Right lobe of liver (tissue), 6 donors: ENCODE data around the gene RIMBP2. TPM values are rescaled to one million over a fixed set of nuclear protein-coding genes. Genes with fewer than 3 reads are reported as not detected.

ENCODE experiments used
- ATAC-seq, 4 donors: fragments of 200-7000 bp; cut with Tn5 transposase; one replicate each; pipeline ENCODE4 v1.9.1; 2020; ENCODE audit warnings: mild to moderate bottlenecking in 4 of 4, moderate library complexity in 4 of 4
- DNase-seq, 3 donors: peaks; one replicate each; pipeline ENCODE4 v3.0.0-alpha.2; 2020
- H3K27ac ChIP-seq, 3 donors: fragments of 200-600 bp; one replicate each; pipeline ENCODE4 v1.8.0; 2022
- H3K27me3 ChIP-seq, 2 donors: fragments of 200-600 bp; one replicate each; pipeline ENCODE4 v1.8.0; 2022
- H3K36me3 ChIP-seq, 4 donors: fragments of 200-600 bp; sonication (generic) in 1 of 4; one replicate each; pipeline versions ENCODE4 v1.5.1 to v1.8.0; 2017 to 2022; ENCODE audit warnings: control low read depth in 1 of 4
- H3K4me1 ChIP-seq, 4 donors: fragments of 200-600 bp; sonication (generic) in 1 of 4; one replicate each; pipeline versions ENCODE4 v1.5.1 to v1.8.0; 2017 to 2022; ENCODE audit warnings: control low read depth in 1 of 4
- H3K4me3 ChIP-seq, 3 donors: fragments of 200-600 bp; one replicate each; pipeline ENCODE4 v1.8.0; 2022
- H3K9me3 ChIP-seq, 4 donors: fragments of 200-600 bp; sonication (generic) in 1 of 4; one replicate each; pipeline versions ENCODE4 v1.5.1 to v1.8.0; 2017 to 2022; ENCODE audit warnings: control low read depth in 1 of 4
- POLR2A ChIP-seq: fragments of 450-650 bp; IDR thresholded peaks from one replicate; pipeline ENCODE4 v1.6.1; 2017; ENCODE audit warnings: antibody characterized with exemption, mild to moderate bottlenecking
- WGBS: methylation state at CpG from one replicate; pipeline ENCODE4 v1.1.6; 2018; ENCODE audit warnings: low coverage, low lambda C conversion rate; ENCODE audit not compliant: insufficient coverage; ENCODE audit errors: missing lambda C conversion rate; 5-methylcytosine and 5-hydroxymethylcytosine counted together
- intact Hi-C, 2 donors: fragments of 100-400 bp; cut with DNase I; formaldehyde crosslinking; loops; one replicate each; pipeline versions ENCODE4 v1.11.2 to v1.14.1; 2022
- total RNA-seq, 6 experiments: library from RNA; depleted of rRNA in 2 of 6; stranded (reverse); fragments of >200 nt in 2 of 6; fragmentation: NEBNext Ultra II Directional in 3 of 6; extraction: Animal tissue kit (Norgen Biotek cat#: 25700) in 3 of 6; gene quantifications; one replicate each; pipeline versions ENCODE4 v1.1.0 to v1.2.4, GENCODE V29; 2016 to 2023
- TF ChIP-seq, protein P1 (sequence below), 4 donors: fragments of 200-600 bp in 3 of 4; fragments of 450-650 bp in 1 of 4; IDR thresholded peaks; one replicate each; pipeline versions ENCODE4 v1.5.1 to v1.8.0; 2016 to 2022; ENCODE audit warnings: antibody characterized with exemption in 4 of 4, mild to moderate bottlenecking in 2 of 4
- donor health status: DM: no; HTN: yes; CAD: no.
- donor health status: DM: no; HTN: no; CAD: no.
- donor health status: DM: no; HTN: no; CAD: no.
- donor health status: DM: no; HTN: yes; CAD: no.
- donor health status: DM: no; HTN: yes; CAD: no.

RIMBP2 gene
- total RNA-seq, 6 experiments from 2014 or later: 0.04 to 0.19 TPM; not detected in 4

DNA sequence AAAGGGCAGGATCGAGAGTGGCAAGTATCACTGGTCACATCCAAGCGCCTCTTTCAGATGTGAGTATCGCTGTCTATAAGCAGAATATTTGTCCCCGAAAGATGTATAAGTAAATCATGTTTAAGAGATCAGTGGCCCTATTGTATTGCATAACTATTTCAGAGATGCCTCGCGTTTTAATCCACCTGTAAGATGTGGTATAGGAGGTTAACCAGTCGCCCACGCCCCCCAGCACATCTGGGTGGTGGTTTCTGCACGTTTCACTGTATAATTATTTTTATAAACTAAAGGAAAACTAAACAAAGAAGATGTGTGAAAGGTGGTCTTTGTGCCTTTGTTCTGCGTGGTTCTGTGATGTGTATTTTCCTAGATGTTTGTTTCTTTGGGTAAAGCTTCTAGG lies 28.9 kb downstream of the RIMBP2 start:
- ATAC-seq (no peak), DNase-seq (no peak)
- Histone ChIP-seq H3K4me1 (no peaks in the 10 kb centered on the region), H3K27ac (no peak overlapping the region), H3K4me3 (no peak overlapping the region), H3K9me3 (no peaks in the 10 kb centered on the region), H3K27me3 (no peaks in the 10 kb centered on the region), H3K36me3 (no peaks in the 10 kb centered on the region)
- intact Hi-C loops: no loop called here
- TF ChIP-seq POLR2A: no peak
- TF ChIP-seq, protein P1, sequence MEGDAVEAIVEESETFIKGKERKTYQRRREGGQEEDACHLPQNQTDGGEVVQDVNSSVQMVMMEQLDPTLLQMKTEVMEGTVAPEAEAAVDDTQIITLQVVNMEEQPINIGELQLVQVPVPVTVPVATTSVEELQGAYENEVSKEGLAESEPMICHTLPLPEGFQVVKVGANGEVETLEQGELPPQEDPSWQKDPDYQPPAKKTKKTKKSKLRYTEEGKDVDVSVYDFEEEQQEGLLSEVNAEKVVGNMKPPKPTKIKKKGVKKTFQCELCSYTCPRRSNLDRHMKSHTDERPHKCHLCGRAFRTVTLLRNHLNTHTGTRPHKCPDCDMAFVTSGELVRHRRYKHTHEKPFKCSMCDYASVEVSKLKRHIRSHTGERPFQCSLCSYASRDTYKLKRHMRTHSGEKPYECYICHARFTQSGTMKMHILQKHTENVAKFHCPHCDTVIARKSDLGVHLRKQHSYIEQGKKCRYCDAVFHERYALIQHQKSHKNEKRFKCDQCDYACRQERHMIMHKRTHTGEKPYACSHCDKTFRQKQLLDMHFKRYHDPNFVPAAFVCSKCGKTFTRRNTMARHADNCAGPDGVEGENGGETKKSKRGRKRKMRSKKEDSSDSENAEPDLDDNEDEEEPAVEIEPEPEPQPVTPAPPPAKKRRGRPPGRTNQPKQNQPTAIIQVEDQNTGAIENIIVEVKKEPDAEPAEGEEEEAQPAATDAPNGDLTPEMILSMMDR (IDR thresholded peaks at IDR 0.05): no peak
- WGBS: 58% methylated on average over 10 of the region's 10 CpGs

DNA sequence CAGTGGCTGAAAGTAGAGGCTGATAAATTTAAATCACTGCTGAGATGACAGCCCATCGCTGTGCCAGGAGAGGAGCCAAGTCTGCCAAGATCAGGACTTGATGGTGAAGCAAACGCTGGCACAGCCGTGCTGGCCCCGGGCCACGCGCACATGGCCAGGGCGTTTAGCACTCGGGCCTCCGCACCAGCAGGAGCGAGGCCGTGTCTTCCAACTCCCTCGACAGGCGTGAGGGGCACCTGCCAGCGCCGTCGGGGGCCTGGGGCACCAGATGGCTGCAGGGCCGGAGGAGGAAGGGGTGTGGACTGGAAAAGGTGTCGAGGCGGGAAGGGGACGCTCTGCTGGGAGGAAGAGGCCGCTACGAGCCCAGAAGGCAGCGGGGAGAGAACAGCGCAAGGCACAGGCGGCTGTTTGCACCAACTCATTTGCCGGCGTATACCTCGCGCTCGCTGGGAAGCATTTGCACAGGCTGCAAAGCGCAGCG lies 29.5 kb downstream of the RIMBP2 start:
- Histone ChIP-seq H3K4me3 (no peak overlapping the region), H3K9me3 (no peaks in the 10 kb centered on the region), H3K36me3 (no peaks in the 10 kb centered on the region), H3K27me3 (no peaks in the 10 kb centered on the region), H3K27ac (no peak overlapping the region), H3K4me1 (no peaks in the 10 kb centered on the region)
- TF ChIP-seq, protein P1 (IDR thresholded peaks at IDR 0.05): no peak
- no peak for TF ChIP-seq POLR2A
- DNase-seq: no peak
- intact Hi-C loops: no loop called here
- peak in 2 of 4 donors; percentile 44 to 81 for ATAC-seq
- WGBS: 57% methylated on average over 14 of the region's 32 CpGs

DNA sequence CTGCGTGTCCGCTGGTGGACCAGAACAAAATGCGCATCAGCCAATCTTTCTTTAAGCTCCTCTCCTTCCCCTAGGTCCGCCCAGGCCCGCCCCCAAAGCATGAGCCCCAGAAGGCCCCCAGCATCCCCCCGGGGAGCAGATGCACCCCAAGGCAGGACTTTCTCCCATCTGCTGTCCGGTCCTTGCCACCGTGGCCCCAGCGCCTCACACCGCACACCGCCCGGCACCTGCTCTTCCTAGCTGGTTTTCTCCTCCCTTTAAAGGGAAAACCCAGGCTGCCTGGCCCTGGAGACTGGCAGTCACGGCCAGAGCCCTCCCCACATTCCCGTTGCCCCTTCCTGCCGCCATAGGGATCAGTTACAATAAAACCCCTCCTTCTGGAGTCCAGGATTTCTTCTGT lies 30.2 kb downstream of the RIMBP2 start:
- no peak for DNase-seq
- no peak for ATAC-seq
- 48% methylated on average over 9 of the region's 15 CpGs for WGBS
- TF ChIP-seq POLR2A: no peak
- TF ChIP-seq, protein P1 (IDR thresholded peaks at IDR 0.05): no peak
- H3K4me1 ChIP-seq: no peaks in the 10 kb centered on the region
- H3K4me3 ChIP-seq: no peak overlapping the region
- intact Hi-C loops: no loop called here
- H3K9me3 ChIP-seq: no peaks in the 10 kb centered on the region
- H3K36me3 ChIP-seq: no peaks in the 10 kb centered on the region
- H3K27me3 ChIP-seq: no peaks in the 10 kb centered on the region
- no peak overlapping the region for H3K27ac ChIP-seq

DNA sequence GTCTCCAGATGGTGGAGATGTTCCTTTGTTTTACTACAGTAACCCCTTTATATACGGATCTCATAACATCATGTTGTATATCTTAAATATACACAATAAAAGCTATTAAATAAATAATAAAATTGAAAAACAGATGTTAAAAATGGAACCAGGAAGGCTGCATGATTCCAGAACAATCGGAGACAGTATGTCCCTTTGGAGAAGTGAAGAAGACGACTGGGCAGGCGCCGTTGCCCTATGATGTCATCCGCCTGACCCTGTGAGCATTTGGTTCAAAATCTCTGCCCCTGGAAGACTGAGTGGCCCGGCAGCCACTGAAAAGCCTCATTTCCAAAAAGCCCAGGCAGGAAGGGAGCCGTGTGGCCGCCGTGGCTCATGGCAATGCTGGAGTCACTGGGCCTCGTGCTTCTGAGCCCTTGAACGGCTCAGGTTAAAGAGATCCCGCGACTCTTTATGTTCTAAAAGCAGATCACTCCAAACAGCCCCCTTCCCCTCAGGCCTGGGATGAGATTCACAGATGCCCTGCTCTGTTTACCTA lies 30.8 kb downstream of the RIMBP2 start:
- no peak for ATAC-seq
- H3K36me3 ChIP-seq: no peaks in the 10 kb centered on the region
- H3K9me3 ChIP-seq: no peaks in the 10 kb centered on the region
- H3K27ac ChIP-seq: no peak overlapping the region
- TF ChIP-seq POLR2A: no peak
- TF ChIP-seq, protein P1 (IDR thresholded peaks at IDR 0.05): no peak
- DNase-seq: no peak
- H3K4me3 ChIP-seq: no peak overlapping the region
- no peaks in the 10 kb centered on the region for H3K4me1 ChIP-seq
- WGBS: 60% methylated on average over 7 of the region's 14 CpGs
- H3K27me3 ChIP-seq: no peaks in the 10 kb centered on the region
- intact Hi-C loops: no loop called here

DNA sequence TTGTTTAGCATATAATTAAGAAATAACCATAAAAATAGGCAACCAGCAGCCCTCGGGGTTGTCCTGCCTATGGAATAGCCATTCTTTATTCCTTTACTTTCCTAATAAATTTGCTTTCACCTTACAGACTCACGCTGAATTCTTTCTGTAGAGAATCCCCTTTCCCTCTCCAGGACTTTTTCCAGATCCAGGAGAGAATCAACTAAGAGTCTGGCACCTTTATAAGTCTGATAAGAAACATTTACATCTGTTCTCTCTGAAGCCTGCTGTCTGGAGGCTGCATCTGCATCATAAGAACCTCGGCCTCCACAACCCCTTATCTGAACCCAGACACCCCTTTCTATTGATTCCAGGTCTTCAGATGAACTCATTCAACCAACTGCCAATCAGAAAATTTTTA lies 32.3 kb downstream of the RIMBP2 start:
- ATAC-seq (no peak), DNase-seq (no peak)
- Histone ChIP-seq H3K9me3 (no peaks in the 10 kb centered on the region), H3K4me3 (no peak overlapping the region), H3K36me3 (no peaks in the 10 kb centered on the region), H3K4me1 (no peaks in the 10 kb centered on the region), H3K27ac (no peak overlapping the region), H3K27me3 (no peaks in the 10 kb centered on the region)
- intact Hi-C loops: no loop called here
- WGBS: 52% methylated on average over 3 of the region's 3 CpGs
- TF ChIP-seq, protein P1 (IDR thresholded peaks at IDR 0.05): no peak
- no peak for TF ChIP-seq POLR2A
